H1 (cell line): ENCODE measurements around the gene CISH. TPM values are rescaled to one million over a fixed set of nuclear protein-coding genes. Genes with fewer than 3 reads are reported as not detected.

Experiments used
- CTCF ChIA-PET: fragments of 300-600 bp; sonication (Branson Sonifier 250); formaldehyde crosslinking; loops from one replicate; lab custom pipeline; 2021; ENCODE audit not compliant: partially characterized antibody; lab: Charles Lee
- POLR2A ChIA-PET: fragments of 300-600 bp; sonication (Branson Sonifier 250); formaldehyde crosslinking; loops from one replicate; lab custom pipeline; 2021; ENCODE audit warnings: inconsistent platforms; ENCODE audit not compliant: partially characterized antibody; lab: Charles Lee
- DNase-seq, 2 experiments: peaks; one replicate each; pipeline versions ENCODE4 v3.0.0 to v3.0.0-alpha.2; 2010 to 2022; ENCODE audit warnings: low spot score in 2 of 2, low read depth in 1 of 2, mixed read lengths in 1 of 2
- FAIRE-seq: peaks from 2 replicates; lab custom pipeline; 2011; peaks lifted over from hg19 to GRCh38; lab: Jason Lieb, UNC
- H2AFZ ChIP-seq: 2 replicates; pipeline ENCODE4 v1.8.1; 2012; ENCODE audit warnings: low read length, inconsistent platforms
- H2AK5ac ChIP-seq: 2 replicates; pipeline ENCODE4 v1.6.1; 2013; ENCODE audit warnings: low read depth, low read length
- H2BK120ac ChIP-seq: replicated peaks from 2 replicates; pipeline ENCODE3; 2013; ENCODE audit warnings: low read depth, low read length, inconsistent platforms
- H2BK12ac ChIP-seq: 2 replicates; pipeline ENCODE4 v1.6.1; 2013; ENCODE audit warnings: low read depth, low read length
- H2BK15ac ChIP-seq: 2 replicates; pipeline ENCODE4 v1.6.1; 2013; ENCODE audit warnings: low read length
- H2BK20ac ChIP-seq: 2 replicates; pipeline ENCODE4 v1.6.1; 2013; ENCODE audit warnings: low read length
- H2BK5ac ChIP-seq: 2 replicates; pipeline ENCODE4 v1.6.1; 2013; ENCODE audit warnings: low read depth, low read length
- H3K14ac ChIP-seq: 2 replicates; pipeline ENCODE4 v1.6.1; 2013; ENCODE audit warnings: inconsistent platforms; ENCODE audit not compliant: insufficient read length
- H3K18ac ChIP-seq: 2 replicates; pipeline ENCODE4 v1.6.1; 2013; ENCODE audit warnings: low read length; ENCODE audit errors: extremely low read depth
- H3K23ac ChIP-seq: 2 replicates; pipeline ENCODE4 v1.6.1; 2013; ENCODE audit warnings: inconsistent platforms; ENCODE audit not compliant: insufficient read length
- H3K23me2 ChIP-seq: 2 replicates; pipeline ENCODE4 v1.6.1; 2013; ENCODE audit warnings: low read depth, low read length
- H3K27ac ChIP-seq: 2 replicates; pipeline ENCODE4 v1.6.1; 2011; ENCODE audit warnings: low read depth, low read length, inconsistent platforms
- H3K27me3 ChIP-seq, 4 experiments: replicated peaks in 1 of 4; 1 replicate in 1 of 4; 2 replicates in 3 of 4; pipeline versions ENCODE4 v1.6.1 to v1.8.1; 2011 to 2013; ENCODE audit warnings: low read length in 3 of 4, mild to moderate bottlenecking in 3 of 4, inconsistent platforms in 2 of 4, mixed read lengths in 2 of 4, moderate library complexity in 1 of 4; ENCODE audit not compliant: control insufficient read depth in 3 of 4, insufficient read depth in 3 of 4; ENCODE audit errors: extremely low read depth in 1 of 4
- H3K36me3 ChIP-seq, 4 experiments: 2 replicates each; pipeline versions ENCODE4 v1.6.1 to v1.8.1; 2011 to 2013; ENCODE audit warnings: mild to moderate bottlenecking in 4 of 4, low read length in 3 of 4, moderate library complexity in 2 of 4, control low read depth in 1 of 4, inconsistent platforms in 1 of 4; ENCODE audit not compliant: insufficient read depth in 4 of 4, control insufficient read depth in 2 of 4
- H3K4ac ChIP-seq: replicated peaks from 2 replicates; pipeline ENCODE3; 2013; ENCODE audit warnings: low read length, low read depth, mixed read lengths, inconsistent platforms; ENCODE audit not compliant: insufficient read length
- H3K4me1 ChIP-seq, 4 experiments: replicated peaks in 1 of 4; 1 replicate in 1 of 4; 2 replicates in 3 of 4; pipeline versions ENCODE4 v1.6.1 to v1.8.1; 2011 to 2013; ENCODE audit warnings: low read length in 3 of 4, inconsistent platforms in 2 of 4, mixed read lengths in 1 of 4; ENCODE audit not compliant: insufficient read depth in 4 of 4, control insufficient read depth in 3 of 4
- H3K4me2 ChIP-seq, 2 experiments: 2 replicates each; pipeline versions ENCODE4 v1.6.1 to v1.8.1; 2011 to 2013; ENCODE audit warnings: low read depth in 2 of 2, low read length in 2 of 2, control low read depth in 1 of 2, inconsistent platforms in 1 of 2, mild to moderate bottlenecking in 1 of 2; ENCODE audit not compliant: insufficient read depth in 1 of 2
- H3K4me3 ChIP-seq, 4 experiments: fragments of 200-600, 300-600 bp in 1 of 4; sonication (generic), shearing (Covaris generic), sonication (Bioruptor Twin) in 1 of 4; 2 replicates each; pipeline versions ENCODE4 v1.5.1 to v1.8.1; 2011 to 2016; ENCODE audit warnings: low read length in 4 of 4, low read depth in 3 of 4, control low read depth in 2 of 4, inconsistent platforms in 2 of 4, mild to moderate bottlenecking in 2 of 4, mixed read lengths in 1 of 4, moderate library complexity in 1 of 4; ENCODE audit not compliant: insufficient read depth in 2 of 4; ENCODE audit errors: extremely low read depth in 1 of 4
- H3K56ac ChIP-seq: replicated peaks from 2 replicates; pipeline ENCODE3; 2013; ENCODE audit warnings: low read depth, mild to moderate bottlenecking, mixed read lengths, low read length, inconsistent platforms; ENCODE audit not compliant: insufficient read length
- H3K79me1 ChIP-seq: 2 replicates; pipeline ENCODE4 v1.6.1; 2013; ENCODE audit warnings: low read depth, low read length, control low read depth
- H3K79me2 ChIP-seq, 2 experiments: 2 replicates each; pipeline versions ENCODE4 v1.6.1 to v1.8.1; 2012 to 2013; ENCODE audit warnings: low read length in 2 of 2, mild to moderate bottlenecking in 2 of 2, inconsistent platforms in 1 of 2; ENCODE audit not compliant: insufficient read depth in 2 of 2, control insufficient read depth in 1 of 2
- H3K9ac ChIP-seq, 4 experiments: replicated peaks in 1 of 4; 1 replicate in 1 of 4; 2 replicates in 3 of 4; pipeline versions ENCODE4 v1.6.1 to v1.8.1; 2011 to 2013; ENCODE audit warnings: low read depth in 3 of 4, low read length in 3 of 4, control low read depth in 2 of 4, mild to moderate bottlenecking in 2 of 4, moderate library complexity in 2 of 4, inconsistent platforms in 1 of 4; ENCODE audit errors: extremely low read depth in 1 of 4
- H3K9me3 ChIP-seq, 2 experiments: 2 replicates each; pipeline versions ENCODE4 v1.6.1 to v1.8.1; 2012 to 2013; ENCODE audit warnings: mild to moderate bottlenecking in 2 of 2, moderate library complexity in 2 of 2, control low read depth in 1 of 2, inconsistent platforms in 1 of 2, low read depth in 1 of 2, low read length in 1 of 2, mixed read lengths in 1 of 2; ENCODE audit not compliant: insufficient read depth in 2 of 2
- H4K20me1 ChIP-seq, 2 experiments: replicated peaks in 1 of 2; 2 replicates each; pipeline versions ENCODE3 to v1.8.1; 2011 to 2013; ENCODE audit warnings: inconsistent platforms in 2 of 2, low read length in 2 of 2, mild to moderate bottlenecking in 1 of 2; ENCODE audit not compliant: insufficient read depth in 2 of 2, control insufficient read depth in 1 of 2
- H4K5ac ChIP-seq: 2 replicates; pipeline ENCODE4 v1.6.1; 2013; ENCODE audit warnings: low read length, low read depth, mixed read lengths, inconsistent platforms; ENCODE audit not compliant: insufficient read length
- H4K8ac ChIP-seq: 2 replicates; pipeline ENCODE4 v1.8.0; 2013; ENCODE audit warnings: mild to moderate bottlenecking, moderate library complexity, low read length, inconsistent platforms; ENCODE audit not compliant: insufficient read depth; ENCODE audit errors: extremely low read depth
- H4K91ac ChIP-seq: replicated peaks from 2 replicates; pipeline ENCODE3; 2013; ENCODE audit warnings: low read length, mixed read lengths, inconsistent platforms; ENCODE audit not compliant: insufficient read length
- CEBPB ChIP-seq: IDR thresholded peaks from 2 replicates; pipeline ENCODE4 v1.6.1; 2012; ENCODE audit warnings: low read depth, low read length
- CHD1 ChIP-seq: IDR thresholded peaks from 2 replicates; pipeline ENCODE4 v1.6.1; 2012; ENCODE audit warnings: low read depth, low read length, improper control_type of control experiment
- GTF2F1 ChIP-seq: IDR thresholded peaks from 2 replicates; pipeline ENCODE4 v1.6.1; 2012; ENCODE audit warnings: low read depth, low read length, improper control_type of control experiment, borderline replicate concordance
- JUN ChIP-seq: IDR thresholded peaks from 2 replicates; pipeline ENCODE4 v1.6.1; 2011; ENCODE audit warnings: low read depth, mild to moderate bottlenecking, improper control_type of control experiment, low read length
- KDM1A ChIP-seq: fragments of 200-600, 300-600 bp; sonication (generic); IDR thresholded peaks from 2 replicates; pipeline ENCODE4 v1.7.1; 2016; ENCODE audit warnings: mild to moderate bottlenecking, low read length, borderline replicate concordance
- MAFK ChIP-seq: IDR thresholded peaks from 2 replicates; pipeline ENCODE4 v1.6.1; 2012; ENCODE audit warnings: low read depth, mild to moderate bottlenecking, improper control_type of control experiment, low read length
- NANOG ChIP-seq: IDR thresholded peaks from 2 replicates; pipeline ENCODE4 v1.6.1; 2011; ENCODE audit warnings: low read length, low read depth, mild to moderate bottlenecking, inconsistent platforms; ENCODE audit not compliant: insufficient read depth, poor library complexity, severe bottlenecking
- PHF8 ChIP-seq: fragments of 200-600 bp; sonication (generic); conservative IDR thresholded peaks from 2 replicates; pipeline ENCODE4 v1.7.1; 2012; ENCODE audit warnings: low read depth, mild to moderate bottlenecking, inconsistent platforms, low read length, moderate library complexity
- POLR2A ChIP-seq, 2 experiments: IDR thresholded peaks; 1 replicate in 1 of 2; 2 replicates in 1 of 2; pipeline ENCODE4 v1.6.1; 2011; ENCODE audit warnings: low read depth in 2 of 2, low read length in 2 of 2, mild to moderate bottlenecking in 2 of 2; ENCODE audit errors: control extremely low read depth in 1 of 2
- RAD21 ChIP-seq, 2 experiments: IDR thresholded peaks in 1 of 2; conservative IDR thresholded peaks in 1 of 2; 2 replicates each; pipeline ENCODE4 v1.6.1; 2011; ENCODE audit warnings: low read depth in 2 of 2, low read length in 2 of 2, improper control_type of control experiment in 1 of 2, inconsistent platforms in 1 of 2, mild to moderate bottlenecking in 1 of 2, moderate library complexity in 1 of 2
- RXRA ChIP-seq: IDR thresholded peaks from 2 replicates; pipeline ENCODE4 v1.6.1; 2011; ENCODE audit warnings: low read depth, mild to moderate bottlenecking, low read length, moderate library complexity; ENCODE audit not compliant: insufficient read depth
- SIN3A ChIP-seq, 2 experiments: IDR thresholded peaks in 1 of 2; conservative IDR thresholded peaks in 1 of 2; 2 replicates each; pipeline ENCODE4 v1.6.1; 2011 to 2012; ENCODE audit warnings: low read length in 2 of 2, improper control_type of control experiment in 1 of 2, low read depth in 1 of 2, mild to moderate bottlenecking in 1 of 2
- SUZ12 ChIP-seq: fragments of 200-600 bp; sonication (generic); IDR thresholded peaks from 2 replicates; pipeline ENCODE4 v1.6.1; 2012; ENCODE audit warnings: mild to moderate bottlenecking, inconsistent platforms, low read length, moderate library complexity, mixed read lengths
- WGBS, 2 experiments: shearing (Covaris generic) in 1 of 2; methylation state at CpG; one replicate each; pipeline versions ENCODE4 v1.1.6 to v1.1.7; 2013 to 2015; ENCODE audit warnings: low lambda C conversion rate in 2 of 2, mixed read lengths in 2 of 2, inconsistent platforms in 1 of 2, low coverage in 1 of 2, missing lambda C conversion rate in 1 of 2; ENCODE audit not compliant: insufficient replicate concordance in 2 of 2, insufficient coverage in 1 of 2, insufficient read length in 1 of 2; ENCODE audit errors: extremely low coverage in 1 of 2, missing lambda C conversion rate in 1 of 2; 5-methylcytosine and 5-hydroxymethylcytosine counted together
- polyA plus RNA-seq, 7 experiments: library from polyadenylated mRNA; depleted of rRNA in 3 of 7; stranded (reverse) in 5 of 7; unstranded in 2 of 7; fragments of >200 nt in 5 of 7; fragments of 200-250 nt in 2 of 7; gene quantifications; 1 replicate in 5 of 7; 2 replicates in 1 of 7; 4 replicates in 1 of 7; pipeline versions ENCODE4 v1.2.1 to v1.2.3, GENCODE V29; 2011 to 2013; ENCODE audit warnings: missing spikeins in 2 of 7, mixed read lengths in 2 of 7
- total RNA-seq: library from RNA; stranded (reverse); fragmentation: NEBNext Ultra II Directional; extraction: Animal tissue kit (Norgen Biotek cat#: 25700); gene quantifications from 2 replicates; pipeline ENCODE4 v1.2.1, GENCODE V29; 2021

The CISH gene
- total and polyA plus RNA-seq, 2 of the 8 experiments (the other 6 are each of a cell fraction or from before 2014, with no cell fraction given) = 1.9 to 2.2 TPM

DNA sequence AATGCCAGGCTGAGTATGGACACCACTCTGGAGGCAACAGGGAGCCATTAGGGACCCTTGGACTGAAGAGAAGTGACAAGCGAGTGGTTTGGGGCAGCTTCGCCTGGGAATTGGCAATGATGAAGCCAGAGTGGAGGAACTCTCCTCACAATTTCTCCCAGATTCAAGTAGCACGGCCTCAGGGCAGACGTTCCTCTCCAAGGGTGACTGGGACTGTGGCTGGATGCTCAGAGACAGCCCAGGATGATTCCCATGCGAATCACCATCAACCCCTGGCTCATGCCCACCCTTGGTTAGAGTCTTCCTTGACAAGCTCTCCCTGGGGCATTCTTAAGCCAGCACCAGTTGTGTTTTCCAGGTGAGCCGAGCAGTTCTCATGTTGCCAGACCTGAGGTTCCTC, 46.8 kb upstream of the CISH start:
- Histone ChIP-seq H4K20me1 (peaks cover 0 to 2% of the 10 kb centered on the region in 2 experiments), H2BK120ac (no peak overlapping the region), H3K9ac (no peak overlapping the region), H4K5ac (no peak overlapping the region), H3K4me3 (no peak overlapping the region), H3K23me2 (no peaks in the 10 kb centered on the region), H3K18ac (no peak overlapping the region), H4K8ac (no peak overlapping the region), H3K4me2 (no peak overlapping the region), H2AFZ (no peak overlapping the region), H3K56ac (no peak overlapping the region), H3K27ac (no peak overlapping the region), H3K4me1 (no peaks in the 10 kb centered on the region), H4K91ac (no peak overlapping the region), H3K4ac (no peak overlapping the region), H3K14ac (no peak overlapping the region), H3K79me1 (no peaks in the 10 kb centered on the region; the same call in 1 of the 2 replicates), H2BK20ac (no peak overlapping the region), H3K36me3 (no peaks in the 10 kb centered on the region), H2BK12ac (no peak overlapping the region), H3K9me3 (no peaks in the 10 kb centered on the region), H2BK15ac (no peak overlapping the region), H3K27me3 (no peaks in the 10 kb centered on the region; a peak in 1 of 7 replicates), H2BK5ac (no peak overlapping the region), H2AK5ac (no peak overlapping the region), H3K79me2 (no peaks in the 10 kb centered on the region), H3K23ac (no peak overlapping the region)
- FAIRE-seq (no peak), DNase-seq (no peak)
- POLR2A ChIA-PET = interaction anchor here (1.7 kb wide), 1 partner anchor 40 kb away, joined by 4 read pairs; no protein-coding TSS in a partner anchor
- 91% methylated on average over 6 of the region's 6 CpGs; no CpG with 5 or more reads in 1 of the 2 experiments for WGBS, 2 experiments
- CTCF ChIA-PET = interaction anchor here (0.8 to 63.8 kb wide), 2 partner anchors 37 to 730 kb away, joined by 3 to 1262 read pairs; partner anchors contain the start of genes CISH and MAPKAPK3
- TF ChIP-seq MAFK = no peak
- no peak for TF ChIP-seq KDM1A
- no peak for TF ChIP-seq GTF2F1
- no peak for TF ChIP-seq NANOG
- TF ChIP-seq RAD21 (IDR thresholded peaks at IDR 0.05 in 1 of 2, conservative IDR thresholded peaks at IDR 0.05 in 1 of 2; ENCODE audit: low read depth in 2 of 2, low read length in 2 of 2) = no peak
- no peak for TF ChIP-seq RXRA
- no peak for TF ChIP-seq JUN
- TF ChIP-seq SUZ12 = no peak
- no peak for TF ChIP-seq CHD1
- TF ChIP-seq CEBPB = no peak
- no peak for TF ChIP-seq SIN3A (conservative IDR thresholded peaks at IDR 0.05 in 1 of 2, IDR thresholded peaks at IDR 0.05 in 1 of 2; ENCODE audit: low read depth in 1 of 2, low read length in 2 of 2)
- no peak for TF ChIP-seq POLR2A (IDR thresholded peaks at IDR 0.05; ENCODE audit: control extremely low read depth in 1 of 2, low read depth in 2 of 2, low read length in 2 of 2)
- TF ChIP-seq PHF8 = no peak
